Activated CD8-positive, alpha-beta T cell treated with anti-CD3 and anti-CD28 coated beads, Interleukin-2, amount 10 ng/mL, durations not matched to agents 7 days and 5 days (primary cell): ENCODE results near the gene B3GNT8. TPM values are rescaled to one million over a fixed set of nuclear protein-coding genes. Genes with fewer than 3 reads are reported as not detected.
"Not testable (repeated sequence)": the region's sequence is repeated elsewhere in the genome, so short reads cannot be mapped to it uniquely, and the experiment has no call there.

Source experiments
- ATAC-seq: fragments of 150-1000 bp; cut with Tn5 transposase; one replicate; pipeline ENCODE4 v1.10.0; 2021; ENCODE audit warnings: moderate library complexity
- CTCF ChIA-PET: fragments of 350-600 bp; sonication (Branson Sonifier 250); formaldehyde crosslinking; loops from one replicate; lab custom pipeline; 2021; ENCODE audit warnings: antibody characterized with exemption; lab: Charles Lee
- POLR2A ChIA-PET: fragments of 350-600 bp; sonication (Branson Sonifier 250); formaldehyde crosslinking; loops from one replicate; lab custom pipeline; 2021; ENCODE audit warnings: antibody characterized with exemption; lab: Charles Lee
- DNase-seq: peaks from one replicate; pipeline ENCODE4 v3.0.0-alpha.2; 2020
- H3K27ac Mint-ChIP-seq: one replicate; pipeline ENCODE4 v1.8.0; 2021; ENCODE audit warnings: mild to moderate bottlenecking, mixed read lengths
- H3K27me3 Mint-ChIP-seq: one replicate; pipeline ENCODE4 v1.8.0; 2021; ENCODE audit warnings: low read depth, mixed read lengths
- H3K36me3 Mint-ChIP-seq: one replicate; pipeline ENCODE4 v1.8.0; 2021; ENCODE audit warnings: low read depth, mixed read lengths
- H3K4me1 Mint-ChIP-seq: one replicate; pipeline ENCODE4 v1.8.0; 2021; ENCODE audit warnings: low read depth, mixed read lengths
- H3K4me3 Mint-ChIP-seq: one replicate; pipeline ENCODE4 v1.8.0; 2021; ENCODE audit warnings: mild to moderate bottlenecking, mixed read lengths
- H3K9me3 Mint-ChIP-seq: one replicate; pipeline ENCODE4 v1.8.0; 2022; ENCODE audit warnings: mixed read lengths; ENCODE audit not compliant: insufficient read depth
- total RNA-seq, 2 experiments: library from RNA; stranded (reverse); gene quantifications; one replicate each; pipeline ENCODE4 v1.2.3, GENCODE V29; 2021

B3GNT8 gene
- total RNA-seq, 2 experiments from 2014 or later: 2.9 to 5.2 TPM

DNA sequence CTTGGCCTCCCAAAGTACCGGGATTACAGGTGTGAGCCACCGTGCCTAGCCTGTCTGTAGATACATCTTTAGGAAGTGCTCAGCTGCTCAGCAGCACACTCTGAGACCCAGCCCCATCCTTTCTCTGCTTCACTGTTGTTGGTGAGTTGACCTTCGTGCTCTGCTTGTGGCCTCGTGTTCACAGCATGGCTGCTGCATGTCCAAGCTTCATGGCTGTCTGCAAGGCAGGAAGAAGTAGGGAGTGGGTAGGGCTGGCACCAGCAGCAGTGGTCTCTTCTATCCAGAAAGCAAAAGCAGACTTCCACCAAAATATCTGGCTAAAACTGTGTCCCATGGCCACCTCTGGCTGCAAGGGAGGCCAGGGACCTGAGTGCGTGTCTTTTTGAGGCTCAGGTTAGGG is 14.2 kb downstream of the B3GNT8 start:
- DNase-seq (no peak), ATAC-seq (no peak)
- ChIA-PET CTCF (no interaction called here), POLR2A (no interaction called here)
- Mint-ChIP-seq H3K9me3 (no peaks in the 10 kb centered on the region), H3K27me3 (no peaks in the 10 kb centered on the region), H3K4me1 (peaks cover 10% of the 10 kb centered on the region), H3K36me3 (peaks cover 20% of the 10 kb centered on the region), H3K4me3 (no peak overlapping the region), H3K27ac (no peak overlapping the region)

- CTCF ChIA-PET: no interaction called here
- Mint-ChIP-seq H3K27ac (no peak overlapping the region), H3K4me1 (peaks cover 12% of the 10 kb centered on the region), H3K4me3 (no peak overlapping the region), H3K36me3 (peaks cover 20% of the 10 kb centered on the region), H3K27me3 (no peaks in the 10 kb centered on the region), H3K9me3 (no peaks in the 10 kb centered on the region)
- POLR2A ChIA-PET: no interaction called here
- ATAC-seq: no peak
- no peak for DNase-seq
Observed at GRCh38 chr19:41411968-41412265, 15.3 kb downstream of the B3GNT8 start.

DNA sequence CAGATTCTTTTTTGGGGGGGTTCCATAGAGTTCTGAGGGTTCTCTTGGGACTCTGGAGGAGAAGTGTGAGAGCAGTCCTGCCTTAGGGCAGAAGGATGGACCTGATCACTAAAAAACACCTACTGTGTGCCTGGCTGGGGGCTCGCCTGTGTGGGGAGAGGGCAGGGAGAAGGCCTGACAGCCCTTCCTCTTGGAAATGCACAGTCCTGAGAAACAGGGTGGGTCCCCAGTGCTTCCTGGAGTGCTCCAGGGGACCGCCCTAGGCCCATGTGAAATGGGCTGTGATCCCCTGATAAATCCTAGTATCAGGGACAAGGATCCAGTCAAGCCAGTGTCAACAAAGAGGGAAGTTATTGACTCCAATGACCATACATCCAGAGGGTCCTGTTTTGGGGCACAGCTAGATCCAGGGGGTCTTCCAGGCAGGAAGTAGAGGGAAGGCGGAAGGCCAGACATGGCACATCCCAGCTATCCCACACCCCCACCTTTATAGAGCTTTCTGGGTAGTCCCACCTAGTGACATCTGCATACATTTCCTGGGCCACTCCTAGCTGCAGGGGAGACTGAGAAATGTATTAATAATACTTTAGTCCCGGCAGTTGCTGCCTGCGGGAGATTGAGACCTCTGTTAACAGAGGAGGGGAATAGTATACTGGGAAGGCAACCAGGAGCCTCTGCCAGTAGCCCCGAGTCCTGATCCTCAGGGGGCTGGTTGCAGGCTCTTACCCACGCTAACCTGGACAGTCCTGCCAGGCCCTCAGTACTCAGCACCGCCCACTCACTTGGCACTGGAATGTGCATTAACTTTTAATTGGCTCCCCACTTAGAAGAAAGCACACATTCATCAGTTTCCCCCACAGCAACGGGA is 15.8 kb downstream of the B3GNT8 start:
- Mint-ChIP-seq H3K9me3 (no peaks in the 10 kb centered on the region), H3K4me3 (no peak overlapping the region), H3K27ac (no peak overlapping the region), H3K36me3 (peaks cover 18% of the 10 kb centered on the region), H3K4me1 (peaks cover 12% of the 10 kb centered on the region), H3K27me3 (no peaks in the 10 kb centered on the region)
- ChIA-PET CTCF (no interaction called here), POLR2A (no interaction called here)
- ATAC-seq (no peak), DNase-seq (no peak)

DNA sequence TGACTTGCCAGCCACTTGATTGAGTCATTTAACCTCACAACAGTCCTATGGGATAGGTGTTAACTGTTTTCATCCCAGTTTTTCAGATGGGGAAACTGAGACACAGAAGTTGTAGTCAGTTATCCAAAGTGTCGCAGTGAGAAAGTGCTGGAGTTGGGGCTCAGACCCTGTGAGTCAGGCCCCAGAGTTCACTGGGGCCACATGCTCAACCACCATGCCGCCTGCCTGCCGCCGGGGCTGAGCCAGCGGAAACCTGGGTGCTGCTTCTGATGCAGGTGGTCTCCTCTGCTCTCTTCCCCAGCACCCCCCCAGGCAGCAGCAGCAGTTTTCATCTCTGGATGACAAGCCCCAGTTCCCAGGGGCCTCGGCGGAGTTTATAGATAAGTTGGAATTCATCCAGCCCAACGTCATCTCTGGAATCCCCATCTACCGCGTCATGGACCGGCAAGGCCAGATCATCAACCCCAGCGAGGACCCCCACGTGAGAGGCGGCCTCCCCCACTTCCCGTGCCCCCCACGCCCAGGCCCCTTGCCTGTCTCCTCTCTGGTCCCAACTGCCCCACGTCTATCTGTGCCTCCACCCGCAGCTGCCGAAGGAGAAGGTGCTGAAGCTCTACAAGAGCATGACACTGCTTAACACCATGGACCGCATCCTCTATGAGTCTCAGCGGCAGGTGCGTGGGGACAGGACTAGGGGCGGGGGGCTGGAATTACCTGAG is 16.7 kb downstream of the B3GNT8 start:
- Mint-ChIP-seq H3K27ac (peak overlapping the region; percentile 35), H3K36me3 (peaks cover 15% of the 10 kb centered on the region), H3K9me3 (no peaks in the 10 kb centered on the region), H3K4me1 (peaks cover 12% of the 10 kb centered on the region), H3K4me3 (no peak overlapping the region), H3K27me3 (no peaks in the 10 kb centered on the region)
- CTCF ChIA-PET: interaction anchor here (1.1 to 1.5 kb wide), 2 partner anchors 154 to 187 kb away, joined by 3 to 4 read pairs; no protein-coding TSS in a partner anchor
- no peak for DNase-seq
- no peak for ATAC-seq
- POLR2A ChIA-PET: no interaction called here

GRCh38 chr19:41409288-41409687 is 17.9 kb downstream of the B3GNT8 start:
- Mint-ChIP-seq H3K36me3 (peaks cover 12% of the 10 kb centered on the region), H3K4me3 (no peak overlapping the region), H3K27ac (peak overlapping the region; percentile 30), H3K9me3 (no peaks in the 10 kb centered on the region), H3K4me1 (peaks cover 12% of the 10 kb centered on the region), H3K27me3 (no peaks in the 10 kb centered on the region)
- ATAC-seq (no peak), DNase-seq (no peak)
- POLR2A ChIA-PET: no interaction called here
- CTCF ChIA-PET: interaction anchor here (1.1 to 1.5 kb wide), 2 partner anchors 155 to 188 kb away, joined by 3 to 4 read pairs; no protein-coding TSS in a partner anchor

GRCh38 chr19:41408846-41409245 is 18.3 kb downstream of the B3GNT8 start:
- H3K27ac Mint-ChIP-seq, ATAC-seq, H3K36me3 Mint-ChIP-seq, H3K27me3 Mint-ChIP-seq, H3K4me3 Mint-ChIP-seq, H3K9me3 Mint-ChIP-seq, DNase-seq, POLR2A ChIA-PET: not testable (repeated sequence)
- peaks cover 12% of the 10 kb centered on the region for H3K4me1 Mint-ChIP-seq
- CTCF ChIA-PET: interaction anchor here (1.5 kb wide), 1 partner anchor 189 kb away, joined by 4 read pairs; no protein-coding TSS in a partner anchor

GRCh38 chr19:41408256-41408655 is 18.9 kb downstream of the B3GNT8 start:
- DNase-seq (no peak), ATAC-seq (no peak)
- Mint-ChIP-seq H3K4me3 (no peak overlapping the region), H3K36me3 (peaks cover 2% of the 10 kb centered on the region), H3K9me3 (no peaks in the 10 kb centered on the region), H3K4me1 (peaks cover 16% of the 10 kb centered on the region), H3K27me3 (no peaks in the 10 kb centered on the region), H3K27ac (no peak overlapping the region)
- ChIA-PET POLR2A (no interaction called here), CTCF (interaction anchor here (1.6 kb wide), 1 partner anchor 31 kb away, joined by 3 read pairs; the partner anchor contains the start of gene DMAC2)

- H3K4me1 Mint-ChIP-seq: peaks cover 16% of the 10 kb centered on the region
- no peak for DNase-seq
- no peak overlapping the region for H3K27ac Mint-ChIP-seq
- peaks cover 2% of the 10 kb centered on the region for H3K36me3 Mint-ChIP-seq
- POLR2A ChIA-PET: no interaction called here
- H3K27me3 Mint-ChIP-seq: no peaks in the 10 kb centered on the region
- ATAC-seq: no peak
- no peak overlapping the region for H3K4me3 Mint-ChIP-seq
- CTCF ChIA-PET: interaction anchor here (1.6 kb wide), 1 partner anchor 32 kb away, joined by 3 read pairs; the partner anchor contains the start of gene DMAC2
- no peaks in the 10 kb centered on the region for H3K9me3 Mint-ChIP-seq
Observed at GRCh38 chr19:41407271-41407670, 19.9 kb downstream of the B3GNT8 start.

- CTCF ChIA-PET: no interaction called here
- Mint-ChIP-seq H3K27me3 (no peaks in the 10 kb centered on the region), H3K27ac (no peak overlapping the region), H3K4me3 (no peak overlapping the region), H3K9me3 (no peaks in the 10 kb centered on the region), H3K36me3 (peaks cover 7% of the 10 kb centered on the region), H3K4me1 (peaks cover 24% of the 10 kb centered on the region)
- DNase-seq: no peak
- POLR2A ChIA-PET: no interaction called here
- no peak for ATAC-seq
Observed at GRCh38 chr19:41405776-41406175, 21.4 kb downstream of the B3GNT8 start.

DNA sequence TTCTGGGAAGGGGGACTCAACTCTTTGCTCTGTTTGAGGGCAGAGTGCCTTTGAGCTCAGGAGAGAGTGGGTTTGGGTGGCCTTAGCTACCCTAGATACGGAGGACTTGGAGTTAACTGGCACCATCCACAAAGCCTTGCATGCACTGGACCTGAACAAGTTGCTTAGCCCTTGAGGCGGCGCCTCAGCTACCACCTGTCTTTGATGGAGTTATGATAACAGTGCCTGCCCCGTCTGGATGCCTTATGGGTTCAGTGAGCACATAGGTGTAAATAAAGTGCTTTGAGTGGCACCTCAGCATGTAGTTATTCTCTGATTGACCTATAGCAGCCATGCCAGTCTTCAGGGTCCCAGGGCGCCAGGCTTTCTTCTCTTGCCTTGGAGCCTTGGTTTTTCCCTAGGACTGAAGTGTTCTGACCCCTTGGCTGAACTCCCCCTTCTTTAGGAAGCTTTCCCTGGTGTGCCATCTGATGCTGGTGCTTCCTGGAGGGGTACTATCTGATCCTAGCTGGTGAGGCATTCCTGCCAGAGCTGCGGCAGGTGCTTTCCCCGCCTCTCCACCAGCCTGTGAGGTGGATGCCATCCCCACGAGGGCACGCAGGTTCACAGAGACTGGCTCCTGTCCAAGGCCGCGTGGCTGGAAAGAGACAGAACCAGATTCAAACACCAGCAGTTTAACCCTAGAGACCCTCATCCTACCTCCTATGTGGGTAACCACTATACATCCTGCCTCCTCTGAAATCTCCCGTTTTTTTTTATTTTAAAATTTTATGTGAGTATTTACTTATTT is 23.8 kb downstream of the B3GNT8 start:
- ChIA-PET CTCF (no interaction called here), POLR2A (no interaction called here)
- Mint-ChIP-seq H3K9me3 (no peaks in the 10 kb centered on the region), H3K4me1 (peaks cover 27% of the 10 kb centered on the region), H3K4me3 (no peak overlapping the region), H3K27ac (no peak overlapping the region), H3K36me3 (peaks cover 7% of the 10 kb centered on the region), H3K27me3 (no peaks in the 10 kb centered on the region)
- no peak for ATAC-seq
- DNase-seq: no peak

DNA sequence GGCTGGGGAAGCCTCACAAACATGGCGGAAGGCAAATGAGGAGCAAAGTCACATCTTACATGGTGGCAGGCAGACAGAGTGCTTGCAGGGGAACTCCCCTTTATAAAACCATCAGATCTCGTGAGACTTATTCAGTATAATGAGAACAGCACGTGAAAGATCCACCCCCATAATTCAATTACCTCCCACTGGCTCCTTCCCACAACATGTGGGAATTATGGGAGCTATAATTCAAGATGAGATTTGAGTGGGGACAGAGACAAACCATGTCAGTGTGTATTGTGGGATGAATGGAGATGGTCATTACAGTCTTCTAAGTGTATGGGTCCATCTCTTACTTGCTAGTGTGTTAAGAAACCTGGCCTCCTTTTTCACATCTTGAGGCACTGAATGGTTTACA is 25.2 kb downstream of the B3GNT8 start:
- H3K27ac Mint-ChIP-seq: no peak overlapping the region
- peaks cover 7% of the 10 kb centered on the region for H3K36me3 Mint-ChIP-seq
- H3K4me1 Mint-ChIP-seq: peaks cover 35% of the 10 kb centered on the region
- ChIA-PET CTCF (interaction anchor here (0.9 kb wide), 1 partner anchor 93 kb away, joined by 3 read pairs; no protein-coding TSS in a partner anchor), POLR2A (no interaction called here)
- ATAC-seq (no peak), DNase-seq (no peak)
- no peaks in the 10 kb centered on the region for H3K9me3 Mint-ChIP-seq
- no peaks in the 10 kb centered on the region for H3K27me3 Mint-ChIP-seq
- no peak overlapping the region for H3K4me3 Mint-ChIP-seq
